Tibial nerve (tissue), 4 donors: ENCODE data around the gene ATP8B1. TPM values are rescaled to one million over a fixed set of nuclear protein-coding genes. Genes with fewer than 3 reads are reported as not detected.

Experiments used
- DNase-seq, 2 donors: peaks; one replicate each; pipeline ENCODE4 v3.0.0-alpha.2; 2019; ENCODE audit warnings: low spot score in 2 of 2
- H3K27ac ChIP-seq, 4 donors: fragments of 200-600 bp; sonication (generic) in 3 of 4; one replicate each; pipeline ENCODE4 v1.5.1; 2017 to 2019; ENCODE audit warnings: mild to moderate bottlenecking in 1 of 4
- H3K27me3 ChIP-seq, 2 donors: fragments of 200-600 bp; sonication (generic) in 1 of 2; one replicate each; pipeline versions ENCODE4 v1.5.1 to v1.6.0; 2017 to 2019
- H3K36me3 ChIP-seq, 3 donors: fragments of 200-600 bp; sonication (generic); one replicate each; pipeline ENCODE4 v1.5.1; 2018 to 2019
- H3K4me1 ChIP-seq, 4 donors: fragments of 200-600 bp; sonication (generic) in 3 of 4; one replicate each; pipeline ENCODE4 v1.5.1; 2017 to 2019
- H3K4me3 ChIP-seq, 4 donors: fragments of 200-600 bp; sonication (generic) in 3 of 4; one replicate each; pipeline ENCODE4 v1.5.1; 2017 to 2019; ENCODE audit warnings: mild to moderate bottlenecking in 1 of 4, moderate library complexity in 1 of 4
- H3K9me3 ChIP-seq, 4 donors: fragments of 200-600 bp; sonication (generic) in 3 of 4; one replicate each; pipeline ENCODE4 v1.5.1; 2017 to 2019
- EP300 ChIP-seq, 2 donors: sonication (generic); formaldehyde crosslinking; IDR thresholded peaks; one replicate each; pipeline ENCODE4 v1.6.1; 2017; ENCODE audit warnings: antibody characterized with exemption in 2 of 2, mild to moderate bottlenecking in 1 of 2
- POLR2A ChIP-seq, 2 donors: fragments of 450-650 bp; IDR thresholded peaks; one replicate each; pipeline ENCODE4 v1.6.1; 2017; ENCODE audit warnings: antibody characterized with exemption in 2 of 2, mild to moderate bottlenecking in 2 of 2, moderate library complexity in 2 of 2
- WGBS, 2 donors: methylation state at CpG; one replicate each; pipeline ENCODE4 v1.1.5; 2018; 5-methylcytosine and 5-hydroxymethylcytosine counted together
- total RNA-seq, 4 donors: library from RNA; depleted of rRNA; stranded (reverse); fragments of >200 nt; gene quantifications; one replicate each; pipeline ENCODE4 v1.1.0, GENCODE V29; 2016
- TF ChIP-seq, protein P1 (sequence below), 5 experiments: fragments of 200-600 bp in 3 of 5; fragments of 450-650 bp in 2 of 5; sonication (generic) in 3 of 5; IDR thresholded peaks; one replicate each; pipeline ENCODE4 v1.5.1; 2016 to 2019; ENCODE audit warnings: antibody characterized with exemption in 5 of 5, mild to moderate bottlenecking in 3 of 5, moderate library complexity in 2 of 5

ATP8B1 gene
- total RNA-seq, 4 donors from 2014 or later, result 8.0 to 25.8 (median 12.4) TPM

DNA sequence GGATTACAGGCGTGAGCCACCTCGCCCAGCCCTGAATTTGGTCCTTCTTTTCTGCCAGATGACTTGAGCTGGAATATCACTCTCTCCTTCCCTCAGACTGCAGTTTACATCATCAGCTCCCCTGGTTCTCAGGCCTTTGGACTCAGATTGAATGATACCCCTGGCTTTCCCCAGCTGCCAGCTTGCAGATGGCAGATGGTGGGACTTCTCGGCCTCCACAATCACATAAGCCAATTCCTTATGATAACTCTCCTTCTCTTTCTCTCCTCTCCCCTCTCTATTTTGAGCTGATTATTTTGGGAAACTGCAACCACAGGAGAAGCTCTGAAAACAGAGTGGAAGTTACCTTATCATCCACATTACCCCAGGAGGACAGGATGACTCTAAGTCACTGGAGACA is 33.4 kb upstream of the ATP8B1 start:
- no peaks in the 10 kb centered on the region for H3K27me3 ChIP-seq
- WGBS, 2 donors, result 97 to 99% methylated on average over 3 of the region's 3 CpGs
- H3K9me3 ChIP-seq, result peaks cover 0 to 9% (median 0%) of the 10 kb centered on the region in 4 donors
- H3K4me3 ChIP-seq, result no peak overlapping the region
- no peak overlapping the region for H3K27ac ChIP-seq
- no peak for DNase-seq
- H3K36me3 ChIP-seq, result no peaks in the 10 kb centered on the region
- TF ChIP-seq EP300 (IDR thresholded peaks at IDR 0.05) (no peak), POLR2A (IDR thresholded peaks at IDR 0.05) (no peak)
- TF ChIP-seq, protein P1, sequence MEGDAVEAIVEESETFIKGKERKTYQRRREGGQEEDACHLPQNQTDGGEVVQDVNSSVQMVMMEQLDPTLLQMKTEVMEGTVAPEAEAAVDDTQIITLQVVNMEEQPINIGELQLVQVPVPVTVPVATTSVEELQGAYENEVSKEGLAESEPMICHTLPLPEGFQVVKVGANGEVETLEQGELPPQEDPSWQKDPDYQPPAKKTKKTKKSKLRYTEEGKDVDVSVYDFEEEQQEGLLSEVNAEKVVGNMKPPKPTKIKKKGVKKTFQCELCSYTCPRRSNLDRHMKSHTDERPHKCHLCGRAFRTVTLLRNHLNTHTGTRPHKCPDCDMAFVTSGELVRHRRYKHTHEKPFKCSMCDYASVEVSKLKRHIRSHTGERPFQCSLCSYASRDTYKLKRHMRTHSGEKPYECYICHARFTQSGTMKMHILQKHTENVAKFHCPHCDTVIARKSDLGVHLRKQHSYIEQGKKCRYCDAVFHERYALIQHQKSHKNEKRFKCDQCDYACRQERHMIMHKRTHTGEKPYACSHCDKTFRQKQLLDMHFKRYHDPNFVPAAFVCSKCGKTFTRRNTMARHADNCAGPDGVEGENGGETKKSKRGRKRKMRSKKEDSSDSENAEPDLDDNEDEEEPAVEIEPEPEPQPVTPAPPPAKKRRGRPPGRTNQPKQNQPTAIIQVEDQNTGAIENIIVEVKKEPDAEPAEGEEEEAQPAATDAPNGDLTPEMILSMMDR (IDR thresholded peaks at IDR 0.05), result no peak
- no peaks in the 10 kb centered on the region for H3K4me1 ChIP-seq

DNA sequence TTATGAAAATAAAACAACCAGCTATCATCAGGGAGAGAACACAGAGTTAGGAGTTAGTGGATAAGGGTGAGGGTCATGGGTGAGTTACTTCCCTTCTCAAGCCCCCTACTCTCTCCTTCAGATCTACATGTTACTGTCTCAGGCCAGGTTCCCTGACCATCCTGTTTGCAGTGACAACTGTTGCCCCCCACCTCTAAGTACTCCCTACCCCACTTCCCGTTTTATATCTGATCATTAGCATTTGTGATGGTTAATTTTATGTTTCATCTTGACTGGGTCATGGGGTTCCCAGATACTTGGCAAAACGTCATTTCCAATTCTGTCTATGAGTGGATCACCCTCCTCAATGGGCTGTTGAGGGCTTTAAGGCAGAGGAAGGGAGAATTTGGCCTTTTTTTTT is 32.8 kb upstream of the ATP8B1 start:
- Histone ChIP-seq H3K36me3 (no peaks in the 10 kb centered on the region), H3K27me3 (no peaks in the 10 kb centered on the region), H3K4me3 (no peak overlapping the region), H3K9me3 (peaks cover 0 to 9% (median 0%) of the 10 kb centered on the region in 4 donors), H3K27ac (no peak overlapping the region), H3K4me1 (no peaks in the 10 kb centered on the region)
- TF ChIP-seq EP300 (IDR thresholded peaks at IDR 0.05) (no peak), POLR2A (IDR thresholded peaks at IDR 0.05) (no peak)
- TF ChIP-seq, protein P1 (IDR thresholded peaks at IDR 0.05), result no peak
- DNase-seq, result no peak
- 88% methylated on average over 2 of the region's 2 CpGs for WGBS, 2 donors

DNA sequence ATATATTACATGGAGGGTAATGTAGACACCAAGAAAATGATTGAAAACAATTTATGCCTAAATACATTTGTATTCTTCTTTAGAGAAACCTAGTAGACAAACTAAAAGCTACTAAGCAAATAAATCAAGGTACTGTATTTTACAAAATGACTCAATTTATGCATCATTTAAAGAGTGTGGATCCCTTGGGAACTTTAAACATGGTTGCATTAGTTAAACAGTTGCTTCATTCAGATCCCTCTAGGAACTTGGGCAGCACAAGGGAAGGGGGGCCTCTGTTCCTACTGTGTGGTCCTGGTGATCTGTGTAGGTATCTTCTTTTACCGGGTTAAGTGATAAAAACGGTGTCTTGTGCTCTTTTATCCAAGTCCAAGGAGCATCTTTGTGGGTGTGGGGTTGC is 31.5 kb upstream of the ATP8B1 start:
- no peaks in the 10 kb centered on the region for H3K27me3 ChIP-seq
- H3K4me1 ChIP-seq, result no peaks in the 10 kb centered on the region
- TF ChIP-seq EP300 (IDR thresholded peaks at IDR 0.05) (no peak), POLR2A (IDR thresholded peaks at IDR 0.05) (no peak)
- TF ChIP-seq, protein P1 (IDR thresholded peaks at IDR 0.05), result no peak
- no peak for DNase-seq
- no peak overlapping the region for H3K27ac ChIP-seq
- peaks cover 0 to 9% (median 0%) of the 10 kb centered on the region in 4 donors for H3K9me3 ChIP-seq
- H3K4me3 ChIP-seq, result no peak overlapping the region
- H3K36me3 ChIP-seq, result no peaks in the 10 kb centered on the region
- 76 to 82% methylated on average over 2 of the region's 2 CpGs for WGBS, 2 donors

DNA sequence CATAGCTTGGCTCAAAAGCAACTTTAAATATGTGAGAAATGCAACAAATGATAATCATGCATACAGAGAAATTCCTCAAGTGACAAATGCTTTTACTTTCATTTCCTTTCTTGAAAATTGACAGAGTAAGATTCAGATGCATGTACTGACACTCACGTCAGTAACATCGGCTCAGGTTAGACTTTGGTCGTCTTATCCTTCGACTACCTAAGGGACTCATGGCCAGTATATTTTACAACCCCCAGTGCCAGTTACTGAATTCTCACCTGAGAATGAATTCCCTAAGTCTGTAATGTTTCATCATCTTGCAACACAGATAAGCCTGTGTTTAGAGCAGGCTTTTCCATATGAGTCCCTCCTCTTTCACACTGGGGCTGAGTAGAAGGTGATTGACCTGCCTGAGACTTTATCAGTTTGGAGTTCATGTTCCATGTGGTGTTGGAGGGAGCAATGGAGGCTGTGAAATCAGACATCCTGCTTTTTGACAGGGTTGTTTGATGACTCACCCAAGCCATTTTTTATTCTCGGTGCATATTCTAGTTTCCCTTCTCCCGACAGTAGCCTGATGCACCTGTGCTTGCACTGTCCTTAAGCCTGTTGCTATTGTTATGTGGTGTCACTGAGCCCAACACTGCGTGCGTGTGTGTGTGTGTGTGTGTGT is 30.5 kb upstream of the ATP8B1 start:
- no peak for TF ChIP-seq EP300 (IDR thresholded peaks at IDR 0.05)
- TF ChIP-seq, protein P1 (IDR thresholded peaks at IDR 0.05), result no peak
- H3K36me3 ChIP-seq, result no peaks in the 10 kb centered on the region
- H3K27me3 ChIP-seq, result no peaks in the 10 kb centered on the region
- H3K4me3 ChIP-seq, result peak overlapping the region in 1 of 4 donors; percentile 9
- H3K9me3 ChIP-seq, result peaks cover 0 to 9% (median 0%) of the 10 kb centered on the region in 4 donors
- H3K4me1 ChIP-seq, result no peaks in the 10 kb centered on the region
- DNase-seq, result no peak
- H3K27ac ChIP-seq, result no peak overlapping the region
- WGBS, 2 donors, result 64 to 74% methylated on average over 8 of the region's 8 CpGs

DNA sequence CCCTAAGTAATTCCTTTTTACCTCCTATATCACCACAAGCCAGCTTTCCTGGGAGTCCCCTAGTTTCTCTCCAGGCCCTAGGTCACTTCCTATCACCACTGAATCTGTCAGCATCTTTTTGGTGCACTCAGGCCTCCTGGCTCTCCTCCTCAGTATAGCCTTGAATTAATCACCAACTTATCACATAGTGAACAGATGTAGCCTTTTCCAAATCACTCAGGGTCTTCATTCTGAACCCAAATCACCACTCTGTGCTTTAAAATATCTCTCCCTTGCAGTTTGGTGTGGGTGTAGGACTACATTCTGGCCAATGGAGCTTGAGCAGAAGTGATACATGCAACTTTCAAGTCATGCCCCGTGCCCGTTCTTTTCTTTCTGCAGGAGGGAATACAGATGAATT is 29.6 kb upstream of the ATP8B1 start:
- TF ChIP-seq, protein P1 (IDR thresholded peaks at IDR 0.05), result no peak
- TF ChIP-seq EP300 (IDR thresholded peaks at IDR 0.05) (no peak), POLR2A (IDR thresholded peaks at IDR 0.05) (no peak)
- no peak overlapping the region for H3K4me3 ChIP-seq
- WGBS, 2 donors, result 88 to 97% methylated on average over 2 of the region's 2 CpGs

More for the DNA sequence above, 29.6 kb upstream of the ATP8B1 start:
- H3K27me3 ChIP-seq, result no peaks in the 10 kb centered on the region
- no peak overlapping the region for H3K27ac ChIP-seq
- H3K4me1 ChIP-seq, result no peaks in the 10 kb centered on the region
- H3K9me3 ChIP-seq, result peaks cover 0 to 9% (median 0%) of the 10 kb centered on the region in 4 donors
- DNase-seq, result no peak
- no peaks in the 10 kb centered on the region for H3K36me3 ChIP-seq
